HepG2 (cell line): ENCODE data around the gene QDPR. TPM values are rescaled to one million over a fixed set of nuclear protein-coding genes. Genes with fewer than 3 reads are reported as not detected.

Source experiments
- ATAC-seq: fragments of 200-7000 bp; cut with Tn5 transposase; 3 replicates; pipeline ENCODE4 v1.9.1; 2020; ENCODE audit warnings: mild to moderate bottlenecking, moderate library complexity
- Bru-seq: library from RNA; stranded (reverse); fragments of 400-500 nt; gene quantifications from one replicate; lab custom pipeline; 2021; lab: Mats Ljungman, UMichigan
- BruChase-seq, 2 experiments: library from RNA; stranded (reverse); fragments of 400-500 nt; gene quantifications; one replicate each; lab custom pipeline; 2021; lab: Mats Ljungman, UMichigan
- BruUV-seq: library from RNA; stranded (reverse); fragments of 400-500 nt; replicated peaks from 2 replicates; lab custom pipeline; 2021; lab: Mats Ljungman, UMichigan
- CTCF ChIA-PET: fragments of 300-600 bp; formaldehyde crosslinking; extraction: SDS; loops from one replicate; lab custom pipeline; 2021; ENCODE audit warnings: low total read pairs, inconsistent platforms, low intra/inter-chr PET ratio; lab: Yijun Ruan, JAX
- POLR2A ChIA-PET: fragments of 350-600 bp; sonication (Branson Sonifier 250); formaldehyde crosslinking; loops from one replicate; lab custom pipeline; 2020; ENCODE audit warnings: antibody characterized with exemption, inconsistent platforms; lab: Yijun Ruan, JAX
- DNase-seq: peaks from one replicate; pipeline ENCODE4 v3.0.0-alpha.2; 2015; ENCODE audit warnings: low spot score
- FAIRE-seq: peaks from 3 replicates; lab custom pipeline; 2011; peaks lifted over from hg19 to GRCh38; lab: Jason Lieb, UNC
- H2AFZ ChIP-seq: one replicate; pipeline ENCODE4 v1.6.1; 2011; ENCODE audit warnings: low read length, inconsistent platforms
- H3K27ac ChIP-seq: fragments of 300-600 bp; 3 replicates; pipeline ENCODE4 v1.8.0; 2011; ENCODE audit warnings: mixed run types, mild to moderate bottlenecking, mixed read lengths, low read length, inconsistent platforms; ENCODE audit not compliant: insufficient read depth; ENCODE audit errors: extremely low read length
- H3K27me3 ChIP-seq, 2 experiments: fragments of 200-600 bp in 1 of 2; 2 replicates in 1 of 2; 3 replicates in 1 of 2; pipeline versions ENCODE4 v1.6.0 to v1.8.0; 2011; ENCODE audit warnings: low read length in 2 of 2, mild to moderate bottlenecking in 2 of 2, moderate library complexity in 2 of 2, inconsistent platforms in 1 of 2; ENCODE audit not compliant: insufficient read depth in 2 of 2, control insufficient read depth in 1 of 2
- H3K36me3 ChIP-seq, 2 experiments: fragments of 200-600 bp in 1 of 2; replicated peaks in 1 of 2; 2 replicates in 1 of 2; 3 replicates in 1 of 2; pipeline versions ENCODE4 v1.5.1 to v1.8.0; 2011; ENCODE audit warnings: low read length in 2 of 2, inconsistent platforms in 1 of 2; ENCODE audit not compliant: insufficient read depth in 2 of 2, control insufficient read depth in 1 of 2
- H3K4me1 ChIP-seq: 2 replicates; pipeline ENCODE4 v1.5.1; 2012; ENCODE audit warnings: low read length, inconsistent platforms; ENCODE audit not compliant: insufficient read depth
- H3K4me2 ChIP-seq: 2 replicates; pipeline ENCODE4 v1.6.0; 2011; ENCODE audit warnings: low read depth, low read length, inconsistent platforms
- H3K4me3 ChIP-seq, 3 experiments: fragments of 200-600 bp in 1 of 3; sonication (generic), shearing (Covaris generic) in 1 of 3; replicated peaks in 1 of 3; 2 replicates each; pipeline ENCODE4 v1.5.1; 2011 to 2016; ENCODE audit warnings: low read length in 3 of 3, inconsistent platforms in 2 of 3, low read depth in 2 of 3, mild to moderate bottlenecking in 2 of 3, control low read depth in 1 of 3, mixed read lengths in 1 of 3; ENCODE audit not compliant: insufficient read depth in 1 of 3
- H3K79me2 ChIP-seq: one replicate; pipeline ENCODE4 v1.6.1; 2011; ENCODE audit warnings: low read length, inconsistent platforms; ENCODE audit not compliant: insufficient read depth
- H3K9ac ChIP-seq: 2 replicates; pipeline ENCODE4 v1.6.0; 2011; ENCODE audit warnings: mild to moderate bottlenecking, low read depth, low read length, inconsistent platforms; ENCODE audit not compliant: insufficient read depth
- H3K9me3 ChIP-seq: 2 replicates; pipeline ENCODE4 v1.5.1; 2012; ENCODE audit warnings: mild to moderate bottlenecking, low read length
- H4K20me1 ChIP-seq: 2 replicates; pipeline ENCODE4 v1.6.0; 2011; ENCODE audit warnings: inconsistent platforms, mild to moderate bottlenecking, low read length, moderate library complexity; ENCODE audit not compliant: insufficient read depth
- HNF1B ChIP-seq: sonication (generic); formaldehyde crosslinking; IDR thresholded peaks from 2 replicates; pipeline ENCODE4 v1.5.1; 2020; ENCODE audit warnings: mild to moderate bottlenecking, moderate library complexity, missing genetic modification reagents
- HOXA7 ChIP-seq: sonication (generic); formaldehyde crosslinking; IDR thresholded peaks from 2 replicates; pipeline ENCODE4 v1.8.1; 2022; ENCODE audit warnings: mild to moderate bottlenecking, missing genetic modification reagents, moderate library complexity
- IRX3 ChIP-seq: sonication (generic); formaldehyde crosslinking; IDR thresholded peaks from 2 replicates; pipeline ENCODE4 v1.8.1; 2023; ENCODE audit warnings: mild to moderate bottlenecking, low read depth, missing genetic modification reagents, borderline replicate concordance
- MYC ChIP-seq: sonication (generic); formaldehyde crosslinking; IDR thresholded peaks from 2 replicates; pipeline ENCODE4 v1.9.0; 2021; ENCODE audit warnings: missing genetic modification reagents, borderline replicate concordance
- NR2C2 ChIP-seq: sonication (generic); formaldehyde crosslinking; IDR thresholded peaks from 2 replicates; pipeline ENCODE4 v1.4.0; 2020; ENCODE audit warnings: missing genetic modification reagents, mild to moderate bottlenecking, moderate library complexity, borderline replicate concordance
- WIZ ChIP-seq: sonication (generic); formaldehyde crosslinking; IDR thresholded peaks from 2 replicates; pipeline ENCODE4 v1.5.1; 2020; ENCODE audit warnings: mild to moderate bottlenecking, missing genetic modification reagents
- ZIK1 ChIP-seq: sonication (generic); formaldehyde crosslinking; IDR thresholded peaks from 2 replicates; pipeline ENCODE4 v1.5.0; 2020; ENCODE audit warnings: mild to moderate bottlenecking, low read depth, missing genetic modification reagents, borderline replicate concordance
- ZNF143 ChIP-seq: sonication (generic); formaldehyde crosslinking; IDR thresholded peaks from 2 replicates; pipeline ENCODE4 v1.4.0; 2020; ENCODE audit warnings: missing genetic modification reagents
- ZNF335 ChIP-seq: sonication (generic); formaldehyde crosslinking; IDR thresholded peaks from 2 replicates; pipeline ENCODE4 v1.4.0; 2020; ENCODE audit warnings: missing genetic modification reagents
- ZNF720 ChIP-seq: sonication (generic); formaldehyde crosslinking; IDR thresholded peaks from 2 replicates; pipeline ENCODE4 v1.4.0; 2020; ENCODE audit warnings: missing genetic modification reagents
- ZSCAN22 ChIP-seq: sonication (generic); formaldehyde crosslinking; IDR thresholded peaks from 2 replicates; pipeline ENCODE4 v1.4.0; 2020; ENCODE audit warnings: mild to moderate bottlenecking, missing genetic modification reagents
- WGBS: methylation state at CpG from one replicate; pipeline ENCODE4 v1.1.6; 2017; ENCODE audit warnings: low lambda C conversion rate; 5-methylcytosine and 5-hydroxymethylcytosine counted together
- in situ Hi-C: cut with HindIII; loops from 2 replicates; pipeline ENCODE4 v1.10.0; 2017; ENCODE audit warnings: low pct_unique_long_range_greater_than_20kb; ENCODE audit not compliant: extremely low pct_ligation_motif_present
- intact Hi-C: fragments of 100-400 bp; cut with micrococcal nuclease; formaldehyde crosslinking; loops from one replicate; pipeline ENCODE4 v1.10.0; 2022; ENCODE audit not compliant: unreplicated experiment
- long read RNA-seq, 2 experiments: library from RNA in 1 of 2; library from polyadenylated mRNA in 1 of 2; stranded (forward) in 1 of 2; unstranded in 1 of 2; transcript quantifications; one replicate each; pipeline ENCODE4 v2.0.0, GENCODE V29; 2019 to 2022
- polyA minus RNA-seq, 3 experiments: library from RNA; depleted of rRNA, polyadenylated mRNA; stranded (reverse); fragments of >200 nt; gene quantifications; 2 replicates each; pipeline ENCODE4 v1.2.3, GENCODE V29; 2011; ENCODE audit warnings: low replicate concordance in 1 of 3
- polyA plus RNA-seq, 8 experiments: library from polyadenylated mRNA; depleted of rRNA in 3 of 8; stranded (reverse) in 7 of 8; unstranded in 1 of 8; fragments of >200 nt; fragmentation: Illumina TruSeq in 4 of 8; extraction: Trizol in 4 of 8; gene quantifications; 2 replicates each; pipeline versions ENCODE4 v1.2.1 to v1.2.3, GENCODE V29; 2011 to 2016; ENCODE audit warnings: low read depth in 4 of 8, missing spikeins in 1 of 8, mixed read lengths in 1 of 8; ENCODE audit not compliant: insufficient read depth in 1 of 8
- total RNA-seq, 5 experiments: library from RNA; depleted of rRNA; stranded (reverse); fragments of >200 nt; fragmentation: Illumina TruSeq; extraction: Trizol; gene quantifications; 2 replicates each; pipeline ENCODE4 v1.2.3, GENCODE V29; 2016; ENCODE audit warnings: low read depth in 1 of 5

QDPR gene
- total RNA-seq (2016; rRNA removed; fragmentation: Illumina TruSeq; extraction: Trizol) (9.9 and 32.4 TPM in 2 replicates), polyA plus RNA-seq (2011; rRNA removed) (84.0 and 95.5 TPM in 2 replicates), polyA minus RNA-seq (2011; rRNA and poly(A)+ RNA removed; ENCODE audit: low replicate concordance) (32.0 and 89.7 TPM in 2 replicates), Bru-seq, nascent RNA (percentile 83 among the genes with signal in this experiment), BruChase-seq, experiment 1, labeled RNA remaining after a 6-hour chase (percentile 80 among the genes with signal in this experiment), BruChase-seq, experiment 2, labeled RNA remaining after a 2-hour chase (percentile 83 among the genes with signal in this experiment)
- total RNA-seq (2016; cell fraction: cytosol; rRNA removed; fragmentation: Illumina TruSeq; extraction: Trizol; ENCODE audit: low read depth), result 5.2 and 5.9 TPM in 2 replicates
- 10.8 and 29.3 TPM in 2 replicates for total RNA-seq (2016; cell fraction: insoluble cytoplasmic fraction; rRNA removed; fragmentation: Illumina TruSeq; extraction: Trizol)
- 21.9 and 22.0 TPM in 2 replicates for total RNA-seq (2016; cell fraction: membrane; rRNA removed; fragmentation: Illumina TruSeq; extraction: Trizol)
- total RNA-seq (2016; cell fraction: nucleus; rRNA removed; fragmentation: Illumina TruSeq; extraction: Trizol), result 16.5 and 17.7 TPM in 2 replicates
- 88.8 and 113 TPM in 2 replicates for polyA plus RNA-seq (2011; cell fraction: cytosol; rRNA removed)
- polyA plus RNA-seq (2011; cell fraction: nucleus; rRNA removed), result 38.4 and 46.2 TPM in 2 replicates
- polyA plus RNA-seq (2012), result 78.4 and 108 TPM in 2 replicates
- polyA plus RNA-seq (2016; cell fraction: cytosol; fragmentation: Illumina TruSeq; extraction: Trizol; ENCODE audit: low read depth), result 28.6 and 35.0 TPM in 2 replicates
- polyA plus RNA-seq (2016; cell fraction: insoluble cytoplasmic fraction; fragmentation: Illumina TruSeq; extraction: Trizol; ENCODE audit: low read depth), result 102 and 112 TPM in 2 replicates
- polyA plus RNA-seq (2016; cell fraction: membrane; fragmentation: Illumina TruSeq; extraction: Trizol; ENCODE audit: low read depth), result 43.5 and 45.2 TPM in 2 replicates
- 50.5 and 56.3 TPM in 2 replicates for polyA plus RNA-seq (2016; cell fraction: nucleus; fragmentation: Illumina TruSeq; extraction: Trizol; ENCODE audit: insufficient read depth, low read depth)
- 39.3 and 42.6 TPM in 2 replicates for polyA minus RNA-seq (2011; cell fraction: cytosol; rRNA and poly(A)+ RNA removed)
- 66.9 and 70.4 TPM in 2 replicates for polyA minus RNA-seq (2011; cell fraction: nucleus; rRNA and poly(A)+ RNA removed)
- long read RNA-seq, experiment 1, transcript QDPR-205 (6 exons, 1,374 nt), result minor isoform, 8 of 199 reads
- long read RNA-seq, experiment 1, transcript QDPR-201 (7 exons, 1,648 nt), result major isoform, 147 of 199 reads
- long read RNA-seq, experiment 1, transcript QDPR-202 (6 exons, 1,278 nt), result minor isoform, 22 of 199 reads
- long read RNA-seq, experiment 1, partial matches to known transcripts, result 7 of 199 reads
- long read RNA-seq, experiment 1, other reads (novel, unspliced or antisense), result 13 of 199 reads
- long read RNA-seq, experiment 2, transcript QDPR-202 (6 exons, 1,278 nt), result minor isoform, 27 of 270 reads
- long read RNA-seq, experiment 2, transcript QDPR-205 (6 exons, 1,374 nt), result minor isoform, 16 of 270 reads
- long read RNA-seq, experiment 2, transcript QDPR-201 (7 exons, 1,648 nt), result major isoform, 145 of 270 reads
- long read RNA-seq, experiment 2, partial matches to known transcripts, result 16 of 270 reads
- long read RNA-seq, experiment 2, other reads (novel, unspliced or antisense), result 63 of 270 reads

GRCh38 chr4:17511950-17512795, at the start of gene QDPR:
TSS of gene QDPR (minus strand) at chr4:17512090. CDS start at chr4:17512054, 36 bp downstream.
- DNase-seq (peak; percentile 67), FAIRE-seq (no peak), ATAC-seq (peak; percentile 91)
- H3K27me3 ChIP-seq, result no peaks in the 10 kb centered on the region; a peak in 1 of 5 replicates
- peak within 1 kb of the TSS; percentile 65 to 88 (median 84) for H3K4me3 ChIP-seq
- intact Hi-C loops, result loop anchor here (1.0 to 10.0 kb wide), 4 partner anchors 22 to 123 kb away; no protein-coding TSS in a partner anchor
- peaks cover 71% of the 10 kb centered on the region for H3K4me1 ChIP-seq
- peak within 1 kb of the TSS; percentile 85 for H3K4me2 ChIP-seq
- no TSS peak for BruUV-seq
- in situ Hi-C loops, result no loop called here
- ChIA-PET POLR2A (interaction anchor here (0.7 to 2.4 kb wide), 5 partner anchors 14 to 102 kb away, joined by 5 to 22 read pairs (median 5); partner anchors contain the start of gene MED28), CTCF (interaction anchor here (1.5 kb wide), 1 partner anchor 125 kb away, joined by 4 read pairs; no protein-coding TSS in a partner anchor)
- H3K36me3 ChIP-seq, result peaks cover 0 to 13% of the 10 kb centered on the region in 2 experiments; a peak in 4 of 5 replicates
- peak within 1 kb of the TSS; percentile 73 for H3K27ac ChIP-seq
- 9% methylated on average over 11 of the region's 65 CpGs for WGBS
- no peak within 1 kb of the TSS for H2AFZ ChIP-seq
- H3K9ac ChIP-seq, result peak within 1 kb of the TSS; percentile 82
- H3K9me3 ChIP-seq, result no peaks in the 10 kb centered on the region
- peaks cover 29% of the 10 kb centered on the region for H3K79me2 ChIP-seq
- H4K20me1 ChIP-seq, result peaks cover 4% of the 10 kb centered on the region; the same call in 1 of the 2 replicates
- TF ChIP-seq HOXA7 (CRISPR knock-in tag), result no peak
- no peak for TF ChIP-seq ZNF143
- TF ChIP-seq MYC (CRISPR knock-in tag), result peak; percentile 64; the same call in 1 of the 2 replicates
- TF ChIP-seq ZNF335 (CRISPR knock-in tag), result no peak
- no peak for TF ChIP-seq ZIK1 (CRISPR knock-in tag)
- TF ChIP-seq IRX3 (CRISPR knock-in tag), result peak; percentile 67; the same call in 1 of the 2 replicates
- no peak for TF ChIP-seq ZNF720
- TF ChIP-seq HNF1B (CRISPR knock-in tag), result no peak
- TF ChIP-seq ZSCAN22 (CRISPR knock-in tag), result no peak
- TF ChIP-seq NR2C2 (CRISPR knock-in tag), result peak; percentile 52; the same call in 1 of the 2 replicates
- TF ChIP-seq WIZ (CRISPR knock-in tag), result no peak; the same call in 1 of the 2 replicates
